Peyer's patch (tissue), 4 donors: Measurements from ENCODE around the gene TLR1. TPM values are rescaled to one million over a fixed set of nuclear protein-coding genes. Genes with fewer than 3 reads are reported as not detected.

Experiments
- DNase-seq, 3 donors: peaks; one replicate each; pipeline ENCODE4 v3.0.0-alpha.2; 2017 to 2019
- H3K27ac ChIP-seq, 4 donors: fragments of 200-600 bp; sonication (generic); one replicate each; pipeline ENCODE4 v1.5.1; 2016 to 2019
- H3K27me3 ChIP-seq, 2 donors: fragments of 200-600 bp; sonication (generic); one replicate each; pipeline ENCODE4 v1.5.1; 2019
- H3K36me3 ChIP-seq, 3 donors: fragments of 200-600 bp; sonication (generic); one replicate each; pipeline ENCODE4 v1.5.1; 2016 to 2019
- H3K4me1 ChIP-seq, 4 donors: fragments of 200-600 bp; sonication (generic); one replicate each; pipeline ENCODE4 v1.5.1; 2016 to 2019
- H3K4me3 ChIP-seq, 4 donors: fragments of 200-600 bp; sonication (generic); 1 replicate in 3 of 4; 2 replicates in 1 of 4; pipeline ENCODE4 v1.5.1; 2016 to 2019; ENCODE audit warnings: mild to moderate bottlenecking in 1 of 4
- H3K9me3 ChIP-seq, 4 donors: fragments of 200-600 bp; sonication (generic); one replicate each; pipeline ENCODE4 v1.5.1; 2016 to 2019; ENCODE audit warnings: mild to moderate bottlenecking in 1 of 4
- CTCF ChIP-seq, 6 experiments: fragments of 450-650 bp in 4 of 6; fragments of 200-600 bp in 2 of 6; sonication (generic) in 1 of 6; IDR thresholded peaks; one replicate each; pipeline ENCODE4 v1.5.1; 2017 to 2019; ENCODE audit warnings: antibody characterized with exemption in 6 of 6, mild to moderate bottlenecking in 3 of 6, moderate library complexity in 1 of 6
- POLR2A ChIP-seq, 2 donors: fragments of 450-650 bp; IDR thresholded peaks; one replicate each; pipeline ENCODE4 v1.5.1; 2017; ENCODE audit warnings: antibody characterized with exemption in 2 of 2, mild to moderate bottlenecking in 2 of 2, moderate library complexity in 2 of 2
- total RNA-seq, 4 donors: library from RNA; depleted of rRNA; stranded (reverse); fragments of >200 nt; gene quantifications; one replicate each; pipeline ENCODE4 v1.1.0, GENCODE V29; 2016

TLR1 gene
- total RNA-seq, 4 donors from 2014 or later = 2.3 to 33.8 (median 8.5) TPM

DNA sequence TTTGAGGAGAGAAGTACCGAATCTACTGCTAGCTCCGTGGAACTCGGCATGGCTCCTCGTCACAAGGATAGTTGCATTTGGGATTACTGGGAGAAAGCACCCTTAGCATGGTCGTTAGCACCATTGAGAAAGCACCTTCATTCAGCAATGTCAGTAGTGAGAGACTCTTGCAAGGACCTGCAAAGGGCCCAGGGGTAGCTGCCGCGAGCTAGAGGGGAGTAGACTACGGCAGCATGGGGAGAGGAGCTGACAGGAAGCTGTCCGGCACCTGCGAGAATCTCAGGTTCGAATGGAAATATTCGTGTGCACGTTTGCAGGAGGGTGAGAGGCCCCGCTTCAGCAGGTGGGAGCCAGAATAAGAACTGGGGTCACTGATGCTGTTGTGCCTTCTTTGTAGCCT is 42.0 kb downstream of the TLR1 start:
- no peaks in the 10 kb centered on the region for H3K9me3 ChIP-seq
- TF ChIP-seq POLR2A (IDR thresholded peaks at IDR 0.05) (no peak), CTCF (IDR thresholded peaks at IDR 0.05) (no peak)
- no peaks in the 10 kb centered on the region for H3K4me1 ChIP-seq
- H3K36me3 ChIP-seq = no peaks in the 10 kb centered on the region
- peak in 2 of 3 donors; percentile 57 to 60 for DNase-seq
- no peak overlapping the region for H3K4me3 ChIP-seq
- H3K27me3 ChIP-seq = no peaks in the 10 kb centered on the region
- H3K27ac ChIP-seq = peak overlapping the region in 2 of 4 donors; percentile 52 to 79

DNA sequence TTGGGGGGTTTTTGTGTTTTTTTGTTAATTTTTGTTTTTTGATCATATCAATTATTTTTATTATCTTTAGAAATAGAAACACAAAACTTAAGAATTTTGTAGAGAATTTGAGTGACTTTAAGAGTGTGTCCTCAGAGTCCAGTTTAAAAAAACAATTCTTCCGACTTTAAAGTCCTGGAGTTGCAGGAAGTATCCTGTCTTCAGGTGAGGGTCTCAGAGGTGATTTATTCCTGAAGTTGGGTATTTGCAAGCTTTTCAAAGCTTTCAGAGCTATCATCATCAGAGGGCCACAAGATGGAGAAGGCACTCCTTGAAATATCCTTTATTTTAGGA is 44.8 kb downstream of the TLR1 start:
- Histone ChIP-seq H3K4me1 (no peaks in the 10 kb centered on the region), H3K4me3 (no peak overlapping the region), H3K27me3 (no peaks in the 10 kb centered on the region), H3K9me3 (no peaks in the 10 kb centered on the region), H3K27ac (peak overlapping the region in 1 of 4 donors; percentile 79), H3K36me3 (no peaks in the 10 kb centered on the region)
- DNase-seq = no peak
- TF ChIP-seq CTCF (IDR thresholded peaks at IDR 0.05) (no peak), POLR2A (IDR thresholded peaks at IDR 0.05) (no peak)

- H3K4me1 ChIP-seq = no peaks in the 10 kb centered on the region
- H3K27ac ChIP-seq = peak overlapping the region in 1 of 4 donors; percentile 79
- TF ChIP-seq CTCF (IDR thresholded peaks at IDR 0.05) (peak; percentile 59 to 77 (median 70)), POLR2A (IDR thresholded peaks at IDR 0.05) (no peak)
Measured at GRCh38 chr4:38759113-38759789, 45.3 kb downstream of the TLR1 start.

GRCh38 chr4:38757945-38758600 is 46.5 kb downstream of the TLR1 start:
- Histone ChIP-seq H3K9me3 (no peaks in the 10 kb centered on the region), H3K27ac (peak overlapping the region in 1 of 4 donors; percentile 13), H3K36me3 (no peaks in the 10 kb centered on the region), H3K27me3 (no peaks in the 10 kb centered on the region), H3K4me1 (no peaks in the 10 kb centered on the region), H3K4me3 (no peak overlapping the region)
- DNase-seq = peak in 2 of 3 donors; percentile 29 to 60
- TF ChIP-seq CTCF (IDR thresholded peaks at IDR 0.05) (peak in 5 of 6 experiments; percentile 20 to 54 (median 44)), POLR2A (IDR thresholded peaks at IDR 0.05) (no peak)

More at GRCh38 chr4:38759113-38759789, 45.3 kb downstream of the TLR1 start:
- Histone ChIP-seq H3K9me3 (no peaks in the 10 kb centered on the region), H3K36me3 (no peaks in the 10 kb centered on the region), H3K4me3 (no peak overlapping the region), H3K27me3 (no peaks in the 10 kb centered on the region)
- DNase-seq = peak in 2 of 3 donors; percentile 73 to 87

GRCh38 chr4:38752941-38753806 is 51.4 kb downstream of the TLR1 start:
- Histone ChIP-seq H3K9me3 (no peaks in the 10 kb centered on the region), H3K36me3 (no peaks in the 10 kb centered on the region), H3K27me3 (no peaks in the 10 kb centered on the region), H3K27ac (peak overlapping the region in 3 of 4 donors; percentile 32 to 70 (median 64)), H3K4me3 (no peak overlapping the region), H3K4me1 (no peaks in the 10 kb centered on the region)
- DNase-seq = peak in 2 of 3 donors; percentile 26 to 67
- TF ChIP-seq POLR2A (IDR thresholded peaks at IDR 0.05) = no peak
- no peak for TF ChIP-seq CTCF (IDR thresholded peaks at IDR 0.05)
